Fibroblast of the conjunctiva (primary cell): ENCODE data around the gene PKIB.

Experiments
- DNase-seq: peaks from one replicate; pipeline ENCODE4 v3.0.0-alpha.2; 2010; ENCODE audit warnings: low read depth

Gene PKIB

GRCh38 chr6:122669418-122669817 is 59.2 kb downstream of the PKIB start:
- DNase-seq: no peak

GRCh38 chr6:122669868-122670267 is 59.7 kb downstream of the PKIB start:
- no peak for DNase-seq

- no peak for DNase-seq
Measured at GRCh38 chr6:122671251-122671650, 61.0 kb downstream of the PKIB start.

GRCh38 chr6:122673343-122673961 is 63.2 kb downstream of the PKIB start:
- DNase-seq: no peak

GRCh38 chr6:122676146-122676545 is 65.9 kb downstream of the PKIB start:
- no peak for DNase-seq

- no peak for DNase-seq
Measured at GRCh38 chr6:122676688-122677087, 66.5 kb downstream of the PKIB start.

- no peak for DNase-seq
Measured at GRCh38 chr6:122677406-122677805, 67.2 kb downstream of the PKIB start.

- no peak for DNase-seq
Measured at GRCh38 chr6:122678841-122679240, 68.6 kb downstream of the PKIB start.

- DNase-seq: no peak
Measured at GRCh38 chr6:122681705-122682104, 71.5 kb downstream of the PKIB start.

GRCh38 chr6:122683989-122684651 is 73.9 kb downstream of the PKIB start:
- no peak for DNase-seq

GRCh38 chr6:122692175-122692598 is 82.0 kb downstream of the PKIB start:
- DNase-seq: no peak

GRCh38 chr6:122692807-122693580 is 82.8 kb downstream of the PKIB start:
- no peak for DNase-seq

- DNase-seq: no peak
Measured at GRCh38 chr6:122694075-122694474, 83.9 kb downstream of the PKIB start.

GRCh38 chr6:122694602-122695001 is 84.4 kb downstream of the PKIB start:
- DNase-seq: no peak

GRCh38 chr6:122695188-122695587 is 85.0 kb downstream of the PKIB start:
- no peak for DNase-seq

- no peak for DNase-seq
Measured at GRCh38 chr6:122696079-122696478, 85.9 kb downstream of the PKIB start.

GRCh38 chr6:122696853-122697252 is 86.6 kb downstream of the PKIB start:
- no peak for DNase-seq

- DNase-seq: no peak
Measured at GRCh38 chr6:122697458-122697857, 87.3 kb downstream of the PKIB start.

GRCh38 chr6:122701666-122702065 is 91.5 kb downstream of the PKIB start:
- DNase-seq: no peak

GRCh38 chr6:122702841-122703240 is 92.6 kb downstream of the PKIB start:
- DNase-seq: no peak

- DNase-seq: no peak
Measured at GRCh38 chr6:122704066-122704465, 93.9 kb downstream of the PKIB start.

GRCh38 chr6:122709922-122710512 is 99.8 kb downstream of the PKIB start:
- DNase-seq: no peak
